GM18861 (cell line): ENCODE data around the gene HNRNPLL.
"Not testable (repeated sequence)": the region's sequence is repeated elsewhere in the genome, so short reads cannot be mapped to it uniquely, and the experiment has no call there.

Experiments
- ATAC-seq: cut with Tn5 transposase; IDR thresholded peaks from one replicate; pipeline ENCODE4 v1.9.1; 2021; ENCODE audit not compliant: unreplicated experiment

HNRNPLL gene

DNA sequence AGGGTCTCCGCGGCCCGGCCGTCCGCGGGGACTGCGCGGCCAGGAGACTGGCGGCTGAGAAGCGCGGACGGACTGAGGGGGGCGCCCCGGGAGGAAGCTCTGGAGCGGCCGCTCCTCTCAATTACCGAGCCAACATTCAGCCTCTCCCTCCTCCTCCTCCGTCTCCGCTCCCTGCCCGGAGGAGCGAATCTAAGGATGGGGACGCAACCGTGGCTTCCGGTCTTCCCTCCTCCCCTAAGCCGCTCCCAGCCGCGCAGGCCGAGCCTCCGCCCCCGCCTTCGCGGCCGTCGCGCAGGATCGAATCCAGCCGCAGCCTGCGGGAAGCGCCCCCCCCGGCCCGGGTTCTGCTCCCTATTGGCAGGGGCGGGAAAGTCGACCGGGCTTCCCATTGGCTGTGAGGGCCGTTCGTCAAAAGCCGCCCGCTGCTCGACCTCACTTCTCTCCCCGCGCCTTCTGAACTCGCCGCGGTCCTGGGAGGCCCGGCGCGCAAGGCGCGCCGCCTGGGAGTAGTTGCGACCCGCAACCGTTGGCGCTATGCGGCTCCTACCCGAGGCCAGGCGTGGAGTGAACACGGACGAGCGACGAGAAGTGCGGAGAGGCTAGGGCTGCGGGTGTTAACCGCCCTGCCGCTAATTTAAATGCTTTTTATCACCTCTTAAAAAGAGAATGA lies at the start of gene HNRNPLL:
Gene HNRNPLL, minus strand, starts transcription at position 197 of the 670 bp plus-strand sequence. CDS start 302 bp downstream, outside the sequence.
- ATAC-seq, result peak; percentile 21

DNA sequence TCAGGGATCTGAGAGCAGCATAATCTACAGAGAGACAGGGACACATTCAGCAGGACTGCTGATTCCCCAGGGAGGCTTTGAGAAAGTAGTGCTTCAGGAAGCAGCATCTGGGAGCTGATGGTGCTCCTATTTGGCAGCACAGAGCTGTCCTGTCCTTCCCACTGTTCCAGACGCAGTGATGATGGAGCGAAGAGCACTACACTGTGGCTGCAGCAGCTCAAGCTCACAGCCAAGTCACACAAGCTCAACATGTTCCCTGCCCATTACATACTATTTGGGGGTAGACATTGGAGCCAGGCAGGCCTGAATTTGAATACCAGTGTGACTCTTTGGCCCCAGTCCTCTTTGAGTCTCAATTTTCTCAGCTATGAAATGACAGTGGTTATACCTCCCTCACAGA lies 48.0 kb upstream of the HNRNPLL start:
- no peak for ATAC-seq

DNA sequence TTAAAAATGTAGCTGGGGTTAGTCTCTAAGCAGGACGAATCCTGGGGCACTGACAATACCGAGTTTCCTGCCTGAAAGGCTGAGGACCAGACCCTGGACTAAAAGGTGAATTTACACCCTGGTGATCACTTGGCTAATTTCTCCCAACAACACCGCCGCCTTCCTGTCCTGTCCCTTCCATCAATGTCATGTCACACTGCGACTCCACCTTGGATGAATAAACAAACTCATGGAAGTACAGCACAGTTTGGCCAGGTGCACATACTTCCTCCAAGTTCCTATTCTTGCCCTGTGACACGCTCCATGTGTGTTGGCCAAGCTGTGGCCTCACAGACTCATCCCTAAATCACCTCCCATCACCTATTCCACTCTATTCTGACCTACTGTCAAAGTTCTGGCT lies 47.3 kb upstream of the HNRNPLL start:
- ATAC-seq, result no peak

- no peak for ATAC-seq
Measured at GRCh38 chr2:38649176-38649728, 46.5 kb upstream of the HNRNPLL start.

- no peak for ATAC-seq
Measured at GRCh38 chr2:38648107-38648761, 45.5 kb upstream of the HNRNPLL start.

DNA sequence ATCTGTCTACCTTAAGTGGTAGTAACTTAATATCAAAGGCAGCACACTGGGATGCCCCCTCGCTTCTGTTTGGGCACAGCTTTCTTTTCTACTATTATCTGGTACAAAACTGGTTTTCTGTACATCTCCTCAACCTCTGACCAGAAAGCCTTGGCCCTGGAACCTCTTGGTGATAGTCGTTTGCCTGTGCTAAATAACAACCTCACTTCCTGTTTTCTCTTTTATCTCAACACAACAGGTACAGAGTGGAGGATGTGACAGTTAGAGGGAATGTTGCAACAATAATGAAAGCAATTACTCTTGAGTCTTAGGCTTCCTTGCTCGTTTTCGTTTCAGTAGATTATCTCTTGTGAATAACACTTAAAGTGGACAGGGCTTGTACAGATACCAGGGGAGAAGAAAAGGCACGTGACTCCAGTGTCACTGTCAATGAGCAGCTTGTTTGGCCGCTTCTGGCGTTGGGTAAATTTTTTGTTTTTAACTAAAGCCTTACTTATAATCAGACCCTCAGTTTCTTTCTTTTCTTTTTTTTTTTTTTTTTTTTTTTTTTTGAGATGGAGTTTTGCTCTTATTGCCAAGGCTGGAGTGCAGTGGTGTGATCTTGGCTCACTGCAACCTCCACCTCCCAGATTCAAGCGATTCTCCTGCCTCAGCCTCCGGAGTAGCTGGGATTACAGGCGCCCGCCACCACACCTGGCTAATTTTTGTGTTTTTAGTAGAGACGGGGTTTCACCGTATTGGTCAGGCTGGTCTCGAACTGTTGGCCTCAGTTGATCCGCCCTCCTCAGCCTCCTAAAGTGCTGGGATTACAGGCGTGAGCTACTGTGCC lies 41.2 kb upstream of the HNRNPLL start:
- ATAC-seq, result not testable (repeated sequence)

DNA sequence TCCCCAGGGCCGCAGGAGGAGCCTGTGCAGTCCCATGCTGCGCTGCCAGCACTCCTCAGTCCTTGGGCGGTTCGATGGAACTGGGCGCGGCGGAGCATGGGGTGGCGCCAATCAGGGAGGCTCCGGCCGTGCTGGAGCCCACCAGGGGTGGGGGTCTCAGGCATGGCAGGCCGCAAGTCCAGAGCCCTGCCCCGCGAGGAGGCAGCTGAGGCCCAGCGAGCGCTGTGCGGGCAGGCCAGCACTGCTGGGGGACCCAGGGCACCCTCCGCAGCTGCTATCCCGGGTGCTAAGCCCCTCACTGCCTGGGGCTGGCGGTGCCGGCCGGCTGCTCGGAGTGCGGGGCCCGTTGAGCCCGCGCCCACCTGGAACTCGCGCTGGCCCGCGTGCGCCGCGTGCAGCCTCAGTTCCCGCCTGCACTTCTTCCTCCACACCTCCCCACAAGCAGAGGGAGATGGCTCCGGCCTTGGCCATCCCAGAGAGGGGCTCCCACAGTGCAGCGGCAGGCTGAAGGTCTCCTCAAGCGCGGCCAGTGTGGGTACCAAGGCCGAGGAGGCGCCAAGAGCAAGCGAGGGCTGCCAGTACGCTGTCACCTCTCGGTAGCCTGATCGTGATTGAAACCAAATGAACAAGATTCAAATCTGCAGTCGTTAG lies 40.4 kb upstream of the HNRNPLL start:
- ATAC-seq, result no peak

GRCh38 chr2:38642373-38643017 lies 39.8 kb upstream of the HNRNPLL start:
- not testable (repeated sequence) for ATAC-seq

GRCh38 chr2:38636069-38636468 lies 33.3 kb upstream of the HNRNPLL start:
- no peak for ATAC-seq

GRCh38 chr2:38635139-38635538 lies 32.4 kb upstream of the HNRNPLL start:
- no peak for ATAC-seq

- ATAC-seq, result peak; percentile 92
Measured at GRCh38 chr2:38634684-38635083, 32.0 kb upstream of the HNRNPLL start.

GRCh38 chr2:38633895-38634294 lies 31.2 kb upstream of the HNRNPLL start:
- no peak for ATAC-seq

DNA sequence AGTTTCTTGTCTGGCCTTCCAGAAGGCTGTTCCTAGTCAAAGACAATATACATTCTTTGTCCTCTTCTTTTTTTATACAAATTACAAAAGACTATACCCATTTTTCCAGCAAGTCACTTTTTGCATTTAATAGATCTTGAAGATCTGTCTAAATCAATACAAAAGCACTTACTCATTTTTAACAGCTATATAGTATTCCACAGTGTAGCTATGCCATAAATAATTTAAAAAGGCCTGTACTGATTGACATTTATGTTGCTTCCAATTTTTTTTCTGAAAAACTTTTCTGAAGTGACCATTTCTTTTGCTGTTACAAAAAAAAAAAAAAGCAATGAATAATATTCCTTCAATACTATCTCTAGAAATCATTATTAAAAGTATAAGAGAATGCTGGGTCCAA lies 30.3 kb upstream of the HNRNPLL start:
- no peak for ATAC-seq

DNA sequence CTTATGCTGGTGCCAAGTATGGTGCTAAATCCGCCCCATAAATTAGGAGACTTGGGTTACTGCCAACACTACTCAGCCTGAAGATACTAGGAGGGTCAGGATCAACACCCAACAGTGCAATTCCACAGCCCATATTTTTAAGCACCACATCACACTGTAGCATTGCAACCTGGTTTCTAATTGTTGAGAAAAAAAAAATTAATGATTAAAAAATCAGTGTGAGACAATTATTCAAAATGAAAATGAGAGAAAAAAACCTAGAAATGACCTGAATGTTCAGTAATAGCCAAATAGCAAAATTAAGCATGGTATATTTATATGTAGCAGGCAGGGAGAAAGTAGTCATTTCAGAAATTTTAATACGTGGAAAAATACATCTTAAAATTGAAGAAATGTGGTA lies 29.2 kb upstream of the HNRNPLL start:
- ATAC-seq, result peak; percentile 59

DNA sequence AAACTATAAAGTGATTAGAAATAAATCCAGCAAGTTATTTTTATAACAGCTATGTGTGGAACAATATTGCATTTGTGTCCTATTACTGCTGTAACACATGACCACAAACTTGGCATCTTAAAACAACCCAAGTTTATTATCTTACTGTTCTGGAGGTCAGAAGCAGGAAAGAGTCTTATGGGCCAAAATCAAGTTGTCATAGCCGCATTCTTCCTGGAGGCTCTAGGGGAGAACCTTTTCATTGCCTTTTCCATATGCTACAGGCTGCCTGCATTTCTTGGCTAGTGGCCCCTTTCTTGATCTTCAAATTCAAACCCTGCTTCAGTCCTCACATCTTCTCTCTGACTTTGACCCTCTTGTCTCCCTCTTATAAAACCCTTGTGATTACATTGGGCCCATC lies 27.0 kb upstream of the HNRNPLL start:
- ATAC-seq, result no peak

DNA sequence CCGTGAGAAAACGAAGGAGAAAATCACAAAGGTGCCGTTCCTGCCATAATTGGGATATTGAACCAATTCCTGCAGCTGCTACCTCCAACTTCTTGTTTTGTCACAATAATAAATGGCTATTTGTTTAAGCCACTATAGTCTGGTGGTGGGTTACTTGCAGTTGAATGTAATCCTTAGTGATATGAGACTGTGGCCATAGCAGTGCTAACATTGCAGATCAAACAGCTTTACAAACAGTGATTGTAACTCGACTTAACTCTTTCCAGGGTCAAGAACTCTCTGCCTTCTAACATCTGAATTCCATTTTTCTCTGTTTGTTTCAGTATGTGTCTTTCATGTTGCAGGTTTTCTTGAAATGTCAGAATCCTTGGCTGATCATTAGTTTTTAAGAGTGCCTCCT lies 24.7 kb upstream of the HNRNPLL start:
- ATAC-seq, result no peak

- ATAC-seq, result no peak
Measured at GRCh38 chr2:38626326-38627035, 23.8 kb upstream of the HNRNPLL start.

DNA sequence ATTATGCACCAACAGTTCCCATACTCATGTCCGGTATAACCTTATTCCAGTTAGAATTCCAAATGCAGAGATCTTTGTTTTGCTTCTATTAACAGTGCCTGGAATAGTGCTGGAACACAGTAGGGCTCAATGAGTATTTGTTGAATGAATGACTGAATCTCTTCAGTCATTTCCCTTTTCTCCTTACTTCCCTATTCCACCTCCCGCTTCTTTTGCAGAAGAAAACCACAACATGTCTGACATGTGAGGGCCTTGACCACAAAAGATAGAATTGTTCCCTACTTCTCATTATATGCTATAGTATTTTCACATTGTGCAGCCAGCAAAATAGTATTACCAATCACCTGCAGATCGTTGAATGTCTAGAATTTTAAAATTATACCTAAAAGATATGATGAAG lies 19.5 kb upstream of the HNRNPLL start:
- ATAC-seq, result no peak

GRCh38 chr2:38621018-38621417 lies 18.3 kb upstream of the HNRNPLL start:
- no peak for ATAC-seq
